ENCODE measurements around the gene MAPRE2. TPM values are rescaled to one million over a fixed set of nuclear protein-coding genes. Genes with fewer than 3 reads are reported as not detected.
A peak's percentile ranks its signal among the peaks of the same experiment; 100 is the strongest.

MAPRE2 gene
- total RNA-seq, 2 donors from 2014 or later: 107 to 133 TPM

DNA sequence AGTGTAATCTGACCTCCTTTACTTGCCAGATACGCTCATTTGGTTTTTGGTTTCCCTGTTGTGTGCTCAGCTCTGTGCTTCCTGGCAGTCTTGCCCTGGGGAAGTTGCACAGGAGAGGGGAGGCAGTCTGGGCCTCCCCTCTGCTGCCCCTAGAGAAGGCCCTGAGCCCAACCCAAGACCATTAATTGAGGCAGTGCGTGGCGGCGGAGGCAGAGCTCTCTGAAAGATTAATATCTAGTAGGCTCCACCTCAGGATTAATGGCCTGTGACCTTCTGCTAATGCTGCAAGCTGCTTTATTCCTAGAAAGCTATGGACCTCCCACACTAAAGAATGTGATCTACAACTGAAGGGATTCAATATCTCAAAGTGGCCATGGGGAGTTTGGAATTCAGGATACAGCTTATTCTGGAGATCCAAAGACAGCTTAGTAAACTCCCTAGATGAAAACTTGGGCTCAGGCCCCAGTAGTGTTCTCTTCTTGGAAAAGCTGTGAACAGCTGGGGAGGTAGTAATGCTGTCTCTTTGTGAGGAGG, 41.4 kb upstream of the MAPRE2 start:
- no peak overlapping the region for H3K4me3 ChIP-seq
- no peaks in the 10 kb centered on the region for H3K27me3 ChIP-seq
- no peak overlapping the region for H3K27ac ChIP-seq

GRCh38 chr18:35000457-35000856, 40.8 kb upstream of the MAPRE2 start:
- H3K27ac ChIP-seq: no peak overlapping the region
- TF ChIP-seq, protein P1, sequence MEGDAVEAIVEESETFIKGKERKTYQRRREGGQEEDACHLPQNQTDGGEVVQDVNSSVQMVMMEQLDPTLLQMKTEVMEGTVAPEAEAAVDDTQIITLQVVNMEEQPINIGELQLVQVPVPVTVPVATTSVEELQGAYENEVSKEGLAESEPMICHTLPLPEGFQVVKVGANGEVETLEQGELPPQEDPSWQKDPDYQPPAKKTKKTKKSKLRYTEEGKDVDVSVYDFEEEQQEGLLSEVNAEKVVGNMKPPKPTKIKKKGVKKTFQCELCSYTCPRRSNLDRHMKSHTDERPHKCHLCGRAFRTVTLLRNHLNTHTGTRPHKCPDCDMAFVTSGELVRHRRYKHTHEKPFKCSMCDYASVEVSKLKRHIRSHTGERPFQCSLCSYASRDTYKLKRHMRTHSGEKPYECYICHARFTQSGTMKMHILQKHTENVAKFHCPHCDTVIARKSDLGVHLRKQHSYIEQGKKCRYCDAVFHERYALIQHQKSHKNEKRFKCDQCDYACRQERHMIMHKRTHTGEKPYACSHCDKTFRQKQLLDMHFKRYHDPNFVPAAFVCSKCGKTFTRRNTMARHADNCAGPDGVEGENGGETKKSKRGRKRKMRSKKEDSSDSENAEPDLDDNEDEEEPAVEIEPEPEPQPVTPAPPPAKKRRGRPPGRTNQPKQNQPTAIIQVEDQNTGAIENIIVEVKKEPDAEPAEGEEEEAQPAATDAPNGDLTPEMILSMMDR (IDR thresholded peaks at IDR 0.05): no peak
- no peaks in the 10 kb centered on the region for H3K27me3 ChIP-seq

More for the DNA sequence above, 41.4 kb upstream of the MAPRE2 start:
- DNase-seq (ENCODE audit: low spot score): no peak
- H3K4me1 ChIP-seq: no peaks in the 10 kb centered on the region
- no peaks in the 10 kb centered on the region for H3K9me3 ChIP-seq
- no peaks in the 10 kb centered on the region for H3K36me3 ChIP-seq
- TF ChIP-seq, protein P1 (IDR thresholded peaks at IDR 0.05): no peak

DNA sequence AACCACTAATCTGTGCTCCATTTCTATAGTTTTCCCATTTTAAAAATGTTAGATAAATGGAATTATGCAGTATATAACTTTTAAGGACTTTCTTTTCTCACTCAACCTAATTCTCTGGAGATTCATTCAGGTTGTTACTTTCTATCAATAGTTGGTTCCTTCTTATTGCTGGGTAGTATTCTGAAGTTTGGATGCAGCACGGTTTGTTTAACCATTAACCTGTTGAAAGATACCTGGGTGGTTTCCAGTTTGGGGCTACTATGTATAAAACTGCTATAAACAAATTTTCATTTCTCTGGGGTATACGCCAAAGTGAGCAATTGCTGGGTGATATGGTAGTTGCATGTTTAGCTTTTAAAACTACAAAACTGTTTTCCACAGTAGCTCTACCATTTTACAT, 39.1 kb upstream of the MAPRE2 start:
- Histone ChIP-seq H3K36me3 (no peaks in the 10 kb centered on the region), H3K4me3 (no peak overlapping the region), H3K27me3 (no peaks in the 10 kb centered on the region), H3K27ac (no peak overlapping the region), H3K9me3 (no peaks in the 10 kb centered on the region), H3K4me1 (no peaks in the 10 kb centered on the region)
- no peak for DNase-seq (ENCODE audit: low spot score)
- TF ChIP-seq, protein P1 (IDR thresholded peaks at IDR 0.05): no peak

More at GRCh38 chr18:35000457-35000856, 40.8 kb upstream of the MAPRE2 start:
- no peak overlapping the region for H3K4me3 ChIP-seq
- no peaks in the 10 kb centered on the region for H3K36me3 ChIP-seq
- no peak for DNase-seq (ENCODE audit: low spot score)
- H3K9me3 ChIP-seq: no peaks in the 10 kb centered on the region
- H3K4me1 ChIP-seq: no peaks in the 10 kb centered on the region

- Histone ChIP-seq H3K4me1 (no peaks in the 10 kb centered on the region), H3K27me3 (no peaks in the 10 kb centered on the region), H3K36me3 (no peaks in the 10 kb centered on the region), H3K27ac (no peak overlapping the region), H3K9me3 (no peaks in the 10 kb centered on the region), H3K4me3 (no peak overlapping the region)
- TF ChIP-seq, protein P1 (IDR thresholded peaks at IDR 0.05): peak; percentile 55 to 79
- no peak for DNase-seq (ENCODE audit: low spot score)
Observed at GRCh38 chr18:35005963-35006577, 35.1 kb upstream of the MAPRE2 start.

- Histone ChIP-seq H3K36me3 (no peaks in the 10 kb centered on the region), H3K27ac (no peak overlapping the region), H3K4me1 (no peaks in the 10 kb centered on the region), H3K9me3 (no peaks in the 10 kb centered on the region), H3K27me3 (no peaks in the 10 kb centered on the region), H3K4me3 (no peak overlapping the region)
- no peak for DNase-seq (ENCODE audit: low spot score)
- TF ChIP-seq, protein P1 (IDR thresholded peaks at IDR 0.05): no peak
Observed at GRCh38 chr18:35010156-35010555, 31.1 kb upstream of the MAPRE2 start.

DNA sequence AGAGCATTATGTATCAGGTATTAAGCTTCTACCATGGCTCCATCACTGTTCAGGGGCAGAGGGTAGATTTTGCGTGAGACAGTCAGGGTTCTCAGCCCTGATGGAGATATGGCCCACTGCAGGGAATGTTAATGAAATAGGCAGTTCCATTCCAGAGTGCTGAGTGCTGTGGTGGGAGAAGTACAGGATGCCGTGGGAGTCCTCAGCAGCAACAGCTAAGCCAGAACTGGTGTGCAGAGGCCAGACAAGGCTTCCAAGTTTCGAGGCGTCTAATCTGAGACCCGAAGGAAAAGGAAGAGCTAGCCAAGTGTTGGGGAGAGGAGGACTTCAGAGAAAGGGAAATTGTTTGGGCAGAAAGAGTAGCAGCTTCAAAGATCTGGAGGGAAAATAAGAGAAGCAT, 30.2 kb upstream of the MAPRE2 start:
- Histone ChIP-seq H3K4me3 (no peak overlapping the region), H3K4me1 (no peaks in the 10 kb centered on the region), H3K36me3 (no peaks in the 10 kb centered on the region), H3K27me3 (no peaks in the 10 kb centered on the region), H3K9me3 (no peaks in the 10 kb centered on the region), H3K27ac (no peak overlapping the region)
- TF ChIP-seq, protein P1 (IDR thresholded peaks at IDR 0.05): no peak
- DNase-seq (ENCODE audit: low spot score): no peak
